Liver (tissue), 3 donors: ENCODE results near the gene LAMTOR4.

Experiments
- CTCF ChIP-seq: fragments of 150-350 bp; IDR thresholded peaks from 2 replicates; pipeline ENCODE4 v1.5.1; 2017; ENCODE audit warnings: improper control_type of control experiment, low read depth, low read length; ENCODE audit not compliant: missing input control
- HNF4G ChIP-seq: IDR thresholded peaks from 2 replicates; pipeline ENCODE4 v1.6.1; 2016; ENCODE audit warnings: antibody characterized with exemption
- donor health status: healthy.
- donor health status: healthy.

- TF ChIP-seq CTCF = no peak
- no peak for TF ChIP-seq HNF4G
Measured at GRCh38 chr7:100170101-100170897, 21.6 kb downstream of the LAMTOR4 start.
